Upper lobe of left lung (tissue), 6 donors: ENCODE measurements around the gene RAB43. TPM values are rescaled to one million over a fixed set of nuclear protein-coding genes. Genes with fewer than 3 reads are reported as not detected.

Experiments used
- ATAC-seq, 2 donors: fragments of 200-7000 bp; cut with Tn5 transposase; one replicate each; pipeline ENCODE4 v1.9.1; 2022; ENCODE audit warnings: mild to moderate bottlenecking in 2 of 2, moderate library complexity in 2 of 2; ENCODE audit not compliant: low FRiP score in 2 of 2
- DNase-seq, 2 donors: peaks; one replicate each; pipeline ENCODE4 v3.0.0-alpha.2; 2019 to 2020
- H3K27ac ChIP-seq, 4 donors: fragments of 200-600 bp; sonication (generic); one replicate each; pipeline ENCODE4 v1.5.1; 2016 to 2019
- H3K27me3 ChIP-seq, 4 donors: fragments of 200-600 bp; sonication (generic); one replicate each; pipeline ENCODE4 v1.5.1; 2017 to 2019
- H3K36me3 ChIP-seq, 4 donors: fragments of 200-600 bp; sonication (generic); one replicate each; pipeline ENCODE4 v1.5.1; 2016 to 2019
- H3K4me1 ChIP-seq, 4 donors: fragments of 200-600 bp; sonication (generic); one replicate each; pipeline ENCODE4 v1.5.1; 2018 to 2019
- H3K4me3 ChIP-seq, 4 donors: fragments of 200-600 bp; sonication (generic); one replicate each; pipeline ENCODE4 v1.5.1; 2017 to 2019; ENCODE audit warnings: mild to moderate bottlenecking in 2 of 4, moderate library complexity in 1 of 4
- H3K9me3 ChIP-seq, 4 donors: fragments of 200-600 bp; sonication (generic); one replicate each; pipeline ENCODE4 v1.5.1; 2018 to 2019
- CTCF ChIP-seq, 6 experiments: fragments of 450-650 bp in 4 of 6; fragments of 200-600 bp in 2 of 6; sonication (generic) in 2 of 6; IDR thresholded peaks; one replicate each; pipeline ENCODE4 v1.5.1; 2016 to 2019; ENCODE audit warnings: antibody characterized with exemption in 6 of 6
- EP300 ChIP-seq, 4 donors: sonication (generic); formaldehyde crosslinking; IDR thresholded peaks; one replicate each; pipeline ENCODE4 v1.5.1; 2017; ENCODE audit warnings: antibody characterized with exemption in 4 of 4, control low read depth in 2 of 4
- POLR2A ChIP-seq, 4 donors: fragments of 450-650 bp; IDR thresholded peaks; one replicate each; pipeline ENCODE4 v1.5.1; 2016 to 2017; ENCODE audit warnings: antibody characterized with exemption in 4 of 4, mild to moderate bottlenecking in 2 of 4
- POLR2AphosphoS5 ChIP-seq, 2 donors: sonication (generic); formaldehyde crosslinking; IDR thresholded peaks; one replicate each; pipeline ENCODE4 v1.5.1; 2017; ENCODE audit warnings: antibody characterized with exemption in 2 of 2
- WGBS, 2 donors: methylation state at CpG; one replicate each; pipeline ENCODE4 v1.1.5; 2017 to 2018; 5-methylcytosine and 5-hydroxymethylcytosine counted together
- total RNA-seq, 6 donors: library from RNA; depleted of rRNA in 4 of 6; stranded (reverse); fragments of >200 nt in 4 of 6; gene quantifications; one replicate each; pipeline versions ENCODE4 v1.1.0 to v1.2.1, GENCODE V29; 2016 to 2021
- donor health status: DM: no; HTN: no; CAD: no; lungs with moderate emphysema.
- donor health status: DM: no; HTN: yes; CAD: no; lungs with severe emphysema.

The RAB43 gene
- total RNA-seq, 6 donors from 2014 or later: 19.0 to 54.2 (median 34.0) TPM

- DNase-seq (peak in 1 of 2 donors; percentile 71), ATAC-seq (no peak)
- peaks cover 0 to 7% (median 0%) of the 10 kb centered on the region in 4 donors for H3K36me3 ChIP-seq
- H3K4me1 ChIP-seq: peaks cover 5 to 11% (median 5%) of the 10 kb centered on the region in 4 donors
- H3K27ac ChIP-seq: no peak overlapping the region
- H3K4me3 ChIP-seq: no peak overlapping the region
- WGBS, 2 donors: 87 to 90% methylated on average over 14 to 15 of the region's 15 CpGs
- TF ChIP-seq EP300 (IDR thresholded peaks at IDR 0.05) (no peak), POLR2AphosphoS5 (IDR thresholded peaks at IDR 0.05) (no peak), POLR2A (IDR thresholded peaks at IDR 0.05) (no peak), CTCF (IDR thresholded peaks at IDR 0.05) (no peak)
- no peaks in the 10 kb centered on the region for H3K27me3 ChIP-seq
- H3K9me3 ChIP-seq: peaks cover 0 to 4% (median 0%) of the 10 kb centered on the region in 4 donors
Measured at GRCh38 chr3:129040579-129041300, 80.9 kb downstream of the RAB43 start.

- 66 to 86% methylated on average over 3 of the region's 3 CpGs for WGBS, 2 donors
- Histone ChIP-seq H3K4me3 (no peak overlapping the region), H3K27me3 (no peaks in the 10 kb centered on the region), H3K36me3 (peaks cover 0 to 7% (median 0%) of the 10 kb centered on the region in 4 donors), H3K9me3 (no peaks in the 10 kb centered on the region), H3K27ac (no peak overlapping the region), H3K4me1 (peaks cover 0 to 7% (median 1%) of the 10 kb centered on the region in 4 donors)
- ATAC-seq (no peak), DNase-seq (no peak)
- no peak for TF ChIP-seq EP300 (IDR thresholded peaks at IDR 0.05)
- TF ChIP-seq POLR2A (IDR thresholded peaks at IDR 0.05): no peak
- no peak for TF ChIP-seq POLR2AphosphoS5 (IDR thresholded peaks at IDR 0.05)
- TF ChIP-seq CTCF (IDR thresholded peaks at IDR 0.05): no peak
Measured at GRCh38 chr3:129040039-129040336, 81.6 kb downstream of the RAB43 start.

GRCh38 chr3:129039271-129040038, 82.1 kb downstream of the RAB43 start:
- 70 to 93% methylated on average over 9 to 11 of the region's 14 CpGs for WGBS, 2 donors
- no peak for TF ChIP-seq EP300 (IDR thresholded peaks at IDR 0.05)
- DNase-seq (peak in 1 of 2 donors; percentile 47), ATAC-seq (peak; percentile 5 to 31)
- no peak overlapping the region for H3K27ac ChIP-seq
- H3K36me3 ChIP-seq: peaks cover 0 to 8% (median 0%) of the 10 kb centered on the region in 4 donors
- H3K4me3 ChIP-seq: no peak overlapping the region
- no peaks in the 10 kb centered on the region for H3K27me3 ChIP-seq
- peaks cover 0 to 7% (median 1%) of the 10 kb centered on the region in 4 donors for H3K4me1 ChIP-seq
- no peaks in the 10 kb centered on the region for H3K9me3 ChIP-seq

GRCh38 chr3:129038121-129038855, 83.3 kb downstream of the RAB43 start:
- DNase-seq: no peak
- 80 to 87% methylated on average over 9 to 10 of the region's 10 CpGs for WGBS, 2 donors

More at GRCh38 chr3:129038121-129038855, 83.3 kb downstream of the RAB43 start:
- ATAC-seq: no peak
- H3K27me3 ChIP-seq: no peaks in the 10 kb centered on the region
- no peak overlapping the region for H3K27ac ChIP-seq
- no peak overlapping the region for H3K4me3 ChIP-seq
- no peaks in the 10 kb centered on the region for H3K9me3 ChIP-seq
- H3K36me3 ChIP-seq: peaks cover 0 to 15% (median 0%) of the 10 kb centered on the region in 4 donors
- peaks cover 0 to 15% (median 4%) of the 10 kb centered on the region in 4 donors for H3K4me1 ChIP-seq
- no peak for TF ChIP-seq CTCF (IDR thresholded peaks at IDR 0.05)
- TF ChIP-seq EP300 (IDR thresholded peaks at IDR 0.05): no peak
- TF ChIP-seq POLR2A (IDR thresholded peaks at IDR 0.05): no peak
- no peak for TF ChIP-seq POLR2AphosphoS5 (IDR thresholded peaks at IDR 0.05)

Other genes starting within 250 kb of the RAB43 start
- 10 to 100 TPM; 32.5 to 80.7 (median 44.0) TPM for gene ACAD9, start 242.2 kb downstream of the RAB43 start, total RNA-seq
- gene CFAP92, start 127.7 kb downstream of the RAB43 start, total RNA-seq: 10 to 100 TPM in 2 of 6 donors, 1 to 10 TPM in 3, under 1 TPM in 1; 0.66 to 21.3 (median 5.0) TPM
- 10 to 100 TPM in 3 of 6 donors, 1 to 10 TPM in 3; 3.1 to 20.6 (median 11.4) TPM for gene EFCC1, start 120.5 kb downstream of the RAB43 start, total RNA-seq
- gene GP9, start 61.0 kb downstream of the RAB43 start, total RNA-seq: 10 to 100 TPM in 1 of 6 donors, 1 to 10 TPM in 2, under 1 TPM in 2, not detected in 1; 0.47 to 12.0 (median 4.3) TPM
- gene ISY1, start 39.3 kb upstream of the RAB43 start, total RNA-seq: 10 to 100 TPM; 14.2 to 34.8 (median 19.6) TPM
- 100 to 1,000 TPM; 185 to 426 (median 312) TPM for gene CNBP, start 62.1 kb upstream of the RAB43 start, total RNA-seq
- gene COPG1, start 127.8 kb upstream of the RAB43 start, total RNA-seq: 100 to 1,000 TPM; 108 to 191 (median 171) TPM
- gene HMCES, start 157.1 kb upstream of the RAB43 start, total RNA-seq: 10 to 100 TPM; 27.0 to 38.0 (median 31.1) TPM